Activated CD4-positive, alpha-beta T cell treated with anti-CD3 and anti-CD28 coated beads for 24 hours (primary cell): ENCODE results near the gene SPTBN4.
"Not testable (repeated sequence)": the region's sequence is repeated elsewhere in the genome, so short reads cannot be mapped to it uniquely, and the experiment has no call there.

Experiments used
- DNase-seq, 2 donors: peaks; one replicate each; pipeline ENCODE4 v3.0.0-alpha.2; 2020; ENCODE audit warnings: low read depth in 2 of 2

SPTBN4 gene

GRCh38 chr19:40441719-40442253, 25.0 kb upstream of the SPTBN4 start:
- no peak for DNase-seq

- DNase-seq, result no peak
These were observed 24.3 kb upstream of the SPTBN4 start for GRCh38 chr19:40442328-40443130.

GRCh38 chr19:40443131-40443999, 23.4 kb upstream of the SPTBN4 start:
- DNase-seq, result peak; percentile 98 to 99

- DNase-seq, result peak; percentile 95 to 96
These were observed 22.6 kb upstream of the SPTBN4 start, which contains the start of gene SERTAD3 for GRCh38 chr19:40444000-40444824. SERTAD3 (minus strand) TSS chr19:40444335; CDS start chr19:40442080, 2,255 bp downstream.

- DNase-seq, result no peak
These were observed 21.9 kb upstream of the SPTBN4 start for GRCh38 chr19:40444825-40445312.

- no peak for DNase-seq
These were observed 21.0 kb upstream of the SPTBN4 start for GRCh38 chr19:40445780-40446262.

GRCh38 chr19:40446263-40446784, 20.5 kb upstream of the SPTBN4 start:
- DNase-seq, result no peak

- no peak for DNase-seq
These were observed 17.3 kb upstream of the SPTBN4 start for GRCh38 chr19:40449506-40449905.

GRCh38 chr19:40450664-40451063, 16.1 kb upstream of the SPTBN4 start:
- DNase-seq, result no peak

- no peak for DNase-seq
These were observed 14.8 kb upstream of the SPTBN4 start for GRCh38 chr19:40452016-40452415.

- no peak for DNase-seq
These were observed 13.6 kb upstream of the SPTBN4 start for GRCh38 chr19:40453151-40453735.

- DNase-seq, result not testable (repeated sequence)
These were observed 12.9 kb upstream of the SPTBN4 start for GRCh38 chr19:40453943-40454342.

- DNase-seq, result no peak
These were observed 9.8 kb upstream of the SPTBN4 start for GRCh38 chr19:40457048-40457447.

- DNase-seq, result no peak
These were observed 8.7 kb upstream of the SPTBN4 start for GRCh38 chr19:40457953-40458596.

GRCh38 chr19:40458597-40458974, 8.2 kb upstream of the SPTBN4 start:
- no peak for DNase-seq

GRCh38 chr19:40460185-40460584, 6.6 kb upstream of the SPTBN4 start:
- DNase-seq, result no peak

- DNase-seq, result no peak
These were observed 5.1 kb upstream of the SPTBN4 start for GRCh38 chr19:40461669-40462221.

- DNase-seq, result not testable (repeated sequence)
These were observed 3.2 kb upstream of the SPTBN4 start for GRCh38 chr19:40463587-40464037.
